T-helper 2 cell treated with Interferon-gamma antibody and Interleukin-4, amounts not matched to agents 5 μg/mL and 100 μg/mL, for 36 hours (primary cell): Measurements from ENCODE around the gene SH3BP1.
A peak's percentile ranks its signal among the peaks of the same experiment; 100 is the strongest.
"Not testable (repeated sequence)": the region's sequence is repeated elsewhere in the genome, so short reads cannot be mapped to it uniquely, and the experiment has no call there.

Source experiments
- DNase-seq: peaks from one replicate; pipeline ENCODE4 v3.0.0; 2021; ENCODE audit warnings: low spot score
- H3K27ac Mint-ChIP-seq: one replicate; pipeline ENCODE4 v1.8.0; 2021; ENCODE audit warnings: mild to moderate bottlenecking, mixed read lengths
- H3K27me3 Mint-ChIP-seq: one replicate; pipeline ENCODE4 v1.8.0; 2021; ENCODE audit warnings: low read depth, mixed read lengths
- H3K36me3 Mint-ChIP-seq: one replicate; pipeline ENCODE4 v1.8.0; 2021; ENCODE audit warnings: low read depth, mixed read lengths
- H3K4me1 Mint-ChIP-seq: one replicate; pipeline ENCODE4 v1.8.0; 2021; ENCODE audit warnings: low read depth, mixed read lengths
- H3K4me3 Mint-ChIP-seq: one replicate; pipeline ENCODE4 v1.8.0; 2022; ENCODE audit warnings: mild to moderate bottlenecking, moderate library complexity, mixed read lengths
- H3K9me3 Mint-ChIP-seq: one replicate; pipeline ENCODE4 v1.8.0; 2021; ENCODE audit warnings: mixed read lengths

SH3BP1 gene

GRCh38 chr22:37680191-37680851 lies 40.9 kb downstream of the SH3BP1 start:
- peaks cover 22% of the 10 kb centered on the region for H3K4me1 Mint-ChIP-seq
- peak overlapping the region; percentile 56 for H3K27ac Mint-ChIP-seq
- peaks cover 22% of the 10 kb centered on the region for H3K36me3 Mint-ChIP-seq
- peak overlapping the region; percentile 40 for H3K4me3 Mint-ChIP-seq
- DNase-seq = no peak
- H3K27me3 Mint-ChIP-seq = no peaks in the 10 kb centered on the region
- H3K9me3 Mint-ChIP-seq = no peaks in the 10 kb centered on the region

DNA sequence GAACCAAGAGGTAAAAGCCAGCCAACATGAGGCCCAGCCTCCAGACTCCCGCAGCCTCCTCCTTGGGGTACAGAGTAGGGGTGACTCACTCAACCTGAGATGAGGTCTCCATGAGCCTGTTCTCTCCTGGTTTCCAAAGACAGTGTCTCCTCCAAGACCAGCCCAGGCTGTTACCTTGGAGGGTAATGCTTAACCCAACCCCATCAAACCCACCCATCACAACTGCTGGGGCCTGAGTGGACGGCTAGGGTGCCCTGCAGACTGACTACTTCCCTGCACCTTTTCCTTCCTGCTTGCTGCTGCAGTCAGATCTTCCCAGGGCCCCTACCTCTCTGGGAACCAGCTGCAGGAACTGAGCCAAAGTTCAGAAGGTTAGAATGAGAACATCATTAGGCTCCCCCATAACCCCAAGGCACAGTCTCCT lies 41.5 kb downstream of the SH3BP1 start:
- peaks cover 22% of the 10 kb centered on the region for H3K36me3 Mint-ChIP-seq
- H3K27me3 Mint-ChIP-seq = no peaks in the 10 kb centered on the region
- DNase-seq = no peak
- H3K27ac Mint-ChIP-seq = peak overlapping the region; percentile 82
- H3K4me1 Mint-ChIP-seq = peaks cover 20% of the 10 kb centered on the region
- no peaks in the 10 kb centered on the region for H3K9me3 Mint-ChIP-seq
- no peak overlapping the region for H3K4me3 Mint-ChIP-seq

DNA sequence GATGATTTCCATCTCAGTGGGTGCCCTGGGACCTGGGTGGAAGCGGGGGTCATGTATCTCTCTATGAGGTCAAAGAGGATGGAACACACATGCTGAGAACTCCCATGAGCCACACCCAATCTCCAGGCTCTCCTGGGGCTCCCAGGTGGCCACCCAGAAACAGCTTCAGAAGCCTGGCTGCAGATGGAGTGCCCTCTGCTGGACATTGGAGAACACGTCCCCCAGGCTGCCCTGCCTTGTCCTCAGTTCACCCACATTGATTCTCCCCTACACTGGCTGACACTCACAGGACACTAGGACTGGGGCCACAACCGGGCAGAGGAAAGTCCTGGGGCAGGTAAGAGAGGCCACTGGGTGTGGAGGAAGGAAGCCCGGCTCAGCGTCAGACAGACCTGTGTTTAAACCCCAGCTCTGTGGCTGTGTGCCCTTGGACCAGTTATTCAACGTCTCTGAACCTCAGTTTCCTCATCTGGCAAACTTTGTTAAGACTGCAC lies 42.1 kb downstream of the SH3BP1 start:
- Mint-ChIP-seq H3K36me3 (peaks cover 20% of the 10 kb centered on the region), H3K9me3 (no peaks in the 10 kb centered on the region), H3K4me1 (peaks cover 20% of the 10 kb centered on the region), H3K4me3 (no peak overlapping the region), H3K27me3 (no peaks in the 10 kb centered on the region), H3K27ac (peak overlapping the region; percentile 69)
- DNase-seq = peak; percentile 70

GRCh38 chr22:37684803-37685615 lies 45.5 kb downstream of the SH3BP1 start:
- no peaks in the 10 kb centered on the region for H3K27me3 Mint-ChIP-seq
- no peak overlapping the region for H3K27ac Mint-ChIP-seq
- DNase-seq = no peak
- H3K4me1 Mint-ChIP-seq = peaks cover 22% of the 10 kb centered on the region
- H3K36me3 Mint-ChIP-seq = peaks cover 16% of the 10 kb centered on the region
- no peaks in the 10 kb centered on the region for H3K9me3 Mint-ChIP-seq
- no peak overlapping the region for H3K4me3 Mint-ChIP-seq

- DNase-seq = peak; percentile 77
- no peaks in the 10 kb centered on the region for H3K9me3 Mint-ChIP-seq
- H3K4me1 Mint-ChIP-seq = peaks cover 18% of the 10 kb centered on the region
Measured at GRCh38 chr22:37686002-37686982, 46.8 kb downstream of the SH3BP1 start, which contains the start of gene NOL12. Gene NOL12, plus strand, starts transcription at chr22:37686343. Its CDS starts 50 bp downstream, at chr22:37686393.

DNA sequence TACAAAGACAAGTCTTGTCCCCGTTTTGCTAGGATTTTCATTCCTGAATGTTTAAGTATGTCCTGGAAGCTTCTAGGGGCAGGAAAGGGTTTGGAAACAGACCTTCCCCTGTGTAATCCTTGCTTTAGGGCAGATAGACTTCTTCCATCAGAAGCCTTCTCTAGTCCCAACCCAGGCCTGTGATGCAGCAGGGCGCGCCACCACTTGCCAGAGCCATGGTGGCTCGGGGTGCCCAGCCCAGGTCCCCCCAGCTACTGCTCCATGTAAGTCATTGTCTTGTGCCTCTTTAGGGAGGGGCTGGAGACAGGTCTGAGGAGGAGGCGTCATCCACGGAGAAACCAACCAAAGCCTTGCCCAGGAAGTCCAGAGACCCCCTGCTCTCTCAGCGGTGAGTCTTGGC lies 50.9 kb downstream of the SH3BP1 start:
- Mint-ChIP-seq H3K27ac (no peak overlapping the region), H3K27me3 (no peaks in the 10 kb centered on the region), H3K9me3 (no peaks in the 10 kb centered on the region), H3K4me3 (no peak overlapping the region), H3K36me3 (peaks cover 37% of the 10 kb centered on the region), H3K4me1 (peaks cover 14% of the 10 kb centered on the region)
- no peak for DNase-seq

More at GRCh38 chr22:37686002-37686982, 46.8 kb downstream of the SH3BP1 start, which contains the start of gene NOL12:
- Mint-ChIP-seq H3K36me3 (peaks cover 22% of the 10 kb centered on the region), H3K4me3 (peak within 1 kb of the TSS; percentile 98), H3K27me3 (no peaks in the 10 kb centered on the region), H3K27ac (peak within 1 kb of the TSS; percentile 96)

DNA sequence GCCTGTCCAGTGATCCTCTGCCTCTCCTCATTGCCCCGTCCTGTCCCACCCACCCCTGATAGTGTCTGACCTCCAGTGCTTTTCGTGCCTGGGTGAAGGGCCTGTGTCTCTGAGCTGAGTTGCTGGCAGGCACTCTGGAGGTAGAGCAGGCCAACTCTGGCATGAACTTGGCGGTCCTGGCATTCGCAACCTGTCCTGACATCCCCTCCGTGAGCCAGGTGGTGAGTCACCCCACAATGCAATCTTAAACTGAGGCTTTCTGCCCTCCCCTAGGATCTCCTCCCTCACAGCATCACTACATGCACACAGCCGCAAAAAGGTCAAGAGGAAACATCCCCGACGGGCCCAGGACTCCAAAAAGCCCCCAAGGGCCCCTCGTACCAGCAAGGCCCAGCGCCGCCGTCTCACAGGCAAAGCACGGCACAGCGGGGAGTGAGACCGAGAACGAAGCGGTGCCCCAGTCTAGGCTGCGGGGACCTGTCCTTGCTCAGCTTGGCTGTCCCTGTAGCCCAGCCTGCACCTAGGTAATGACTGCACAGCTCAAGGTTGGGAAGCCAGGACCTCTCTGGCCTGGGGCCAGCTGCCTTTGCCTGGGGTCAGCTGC lies 51.5 kb downstream of the SH3BP1 start:
- no peaks in the 10 kb centered on the region for H3K27me3 Mint-ChIP-seq
- H3K4me3 Mint-ChIP-seq = no peak overlapping the region
- H3K27ac Mint-ChIP-seq = no peak overlapping the region
- H3K4me1 Mint-ChIP-seq = peaks cover 16% of the 10 kb centered on the region
- DNase-seq = no peak
- H3K36me3 Mint-ChIP-seq = peaks cover 42% of the 10 kb centered on the region
- no peaks in the 10 kb centered on the region for H3K9me3 Mint-ChIP-seq

- no peaks in the 10 kb centered on the region for H3K27me3 Mint-ChIP-seq
- H3K4me3 Mint-ChIP-seq = no peak overlapping the region
- peaks cover 20% of the 10 kb centered on the region for H3K4me1 Mint-ChIP-seq
- no peak overlapping the region for H3K27ac Mint-ChIP-seq
- DNase-seq = no peak
- H3K36me3 Mint-ChIP-seq = peaks cover 39% of the 10 kb centered on the region
- H3K9me3 Mint-ChIP-seq = no peaks in the 10 kb centered on the region
Measured at GRCh38 chr22:37692627-37693285, 53.3 kb downstream of the SH3BP1 start.

GRCh38 chr22:37694131-37694530 lies 54.7 kb downstream of the SH3BP1 start:
- DNase-seq, H3K9me3 Mint-ChIP-seq, H3K4me3 Mint-ChIP-seq, H3K27ac Mint-ChIP-seq, H3K27me3 Mint-ChIP-seq: not testable (repeated sequence)
- peaks cover 13% of the 10 kb centered on the region for H3K4me1 Mint-ChIP-seq
- peaks cover 30% of the 10 kb centered on the region for H3K36me3 Mint-ChIP-seq

- Mint-ChIP-seq H3K4me1 (peaks cover 13% of the 10 kb centered on the region), H3K27ac (peak overlapping the region; percentile 49), H3K4me3 (peak overlapping the region; percentile 68), H3K36me3 (peaks cover 21% of the 10 kb centered on the region)
- not testable (repeated sequence) for H3K27me3 Mint-ChIP-seq, H3K9me3 Mint-ChIP-seq, DNase-seq
Measured at GRCh38 chr22:37696260-37696656, 56.8 kb downstream of the SH3BP1 start.

GRCh38 chr22:37696657-37697537 lies 57.4 kb downstream of the SH3BP1 start, which contains the start of gene TRIOBP:
Gene TRIOBP, plus strand, starts transcription at chr22:37697048. Its CDS starts 4,318 bp downstream, at chr22:37701366.
- Mint-ChIP-seq H3K9me3 (no peaks in the 10 kb centered on the region), H3K4me1 (peaks cover 13% of the 10 kb centered on the region), H3K36me3 (peaks cover 21% of the 10 kb centered on the region), H3K4me3 (peak within 1 kb of the TSS; percentile 68), H3K27me3 (no peaks in the 10 kb centered on the region), H3K27ac (peak within 1 kb of the TSS; percentile 49)
- peak; percentile 93 for DNase-seq

GRCh38 chr22:37697538-37697835 lies 58.0 kb downstream of the SH3BP1 start:
- Mint-ChIP-seq H3K4me3 (no peak overlapping the region), H3K36me3 (peaks cover 16% of the 10 kb centered on the region), H3K9me3 (no peaks in the 10 kb centered on the region), H3K27me3 (no peaks in the 10 kb centered on the region), H3K27ac (no peak overlapping the region), H3K4me1 (peaks cover 13% of the 10 kb centered on the region)
- no peak for DNase-seq
